SKM-1 treated with dmso at 0.1 percent for 144 hours (cell line): ENCODE measurements around the gene ATP5F1E.
"Not testable (repeated sequence)": the region's sequence is repeated elsewhere in the genome, so short reads cannot be mapped to it uniquely, and the experiment has no call there.

ENCODE experiments used
- DNase-seq: peaks from one replicate; lab custom pipeline; 2025; ENCODE audit not compliant: unreplicated experiment; lab: John Stamatoyannopoulos, UW

The ATP5F1E gene

GRCh38 chr20:58992911-58993310, 39.2 kb downstream of the ATP5F1E start:
- DNase-seq: no peak

GRCh38 chr20:58991715-58992114, 40.4 kb downstream of the ATP5F1E start:
- no peak for DNase-seq

- DNase-seq: no peak
These were observed 41.3 kb downstream of the ATP5F1E start for GRCh38 chr20:58990651-58991445.

- DNase-seq: no peak
These were observed 42.9 kb downstream of the ATP5F1E start for GRCh38 chr20:58989196-58989595.

GRCh38 chr20:58988565-58988882, 43.6 kb downstream of the ATP5F1E start:
- DNase-seq: no peak

GRCh38 chr20:58987790-58988564, 44.2 kb downstream of the ATP5F1E start:
- DNase-seq: no peak

GRCh38 chr20:58986968-58987517, 45.1 kb downstream of the ATP5F1E start:
- DNase-seq: no peak

GRCh38 chr20:58986286-58986967, 45.7 kb downstream of the ATP5F1E start:
- DNase-seq: no peak

- no peak for DNase-seq
These were observed 46.5 kb downstream of the ATP5F1E start for GRCh38 chr20:58985656-58986055.

GRCh38 chr20:58984691-58985090, 47.4 kb downstream of the ATP5F1E start:
- DNase-seq: no peak

- not testable (repeated sequence) for DNase-seq
These were observed 49.0 kb downstream of the ATP5F1E start for GRCh38 chr20:58983115-58983468.

GRCh38 chr20:58982406-58983114, 49.6 kb downstream of the ATP5F1E start:
- no peak for DNase-seq

GRCh38 chr20:58981628-58982364, 50.3 kb downstream of the ATP5F1E start:
- no peak for DNase-seq

- DNase-seq: peak; percentile 70
These were observed 51.2 kb downstream of the ATP5F1E start, which contains the start of gene NELFCD for GRCh38 chr20:58980711-58981627. TSS of gene NELFCD (plus strand) at chr20:58981256. CDS start at chr20:58981310, 54 bp downstream.

GRCh38 chr20:58978351-58979190, 53.6 kb downstream of the ATP5F1E start:
- no peak for DNase-seq

- no peak for DNase-seq
These were observed 55.9 kb downstream of the ATP5F1E start for GRCh38 chr20:58976061-58976730.
